Measurements from ENCODE around the gene METAP2. TPM values are rescaled to one million over a fixed set of nuclear protein-coding genes. Genes with fewer than 3 reads are reported as not detected.

The METAP2 gene
- total and polyA plus RNA-seq, 2 of the 8 experiments (the other 6 are each of a cell fraction or from before 2014, with no cell fraction given) = 41.3 to 114 TPM

DNA sequence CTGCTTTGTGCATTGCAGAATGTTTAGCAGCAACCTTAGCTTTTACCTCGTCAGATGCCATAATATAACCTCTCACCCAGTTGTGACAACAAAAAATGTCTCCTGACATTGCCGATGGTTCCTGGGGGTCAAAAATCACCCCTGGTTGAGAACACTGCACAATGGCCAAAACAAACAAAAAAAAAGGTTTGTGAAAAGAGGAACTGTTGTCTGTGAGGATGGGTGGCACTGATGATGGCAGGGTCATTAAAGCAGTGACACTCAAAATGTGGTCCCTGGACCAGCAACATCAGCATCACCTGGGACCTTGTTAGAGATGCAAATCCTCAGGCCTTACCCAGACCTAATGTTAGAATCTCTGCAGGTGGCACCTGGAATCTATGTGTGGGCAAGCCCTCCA is 36.4 kb upstream of the METAP2 start:
- no peak overlapping the region for H3K23ac ChIP-seq (ENCODE audit: insufficient read length)
- H3K18ac ChIP-seq (ENCODE audit: extremely low read depth, low read length) = no peak overlapping the region
- no peak overlapping the region for H2AFZ ChIP-seq (ENCODE audit: low read length)
- no peak overlapping the region for H3K4me2 ChIP-seq (ENCODE audit: insufficient read depth in 1 of 2, low read depth in 2 of 2, low read length in 2 of 2)
- H3K14ac ChIP-seq (ENCODE audit: insufficient read length) = no peak overlapping the region
- FAIRE-seq (no peak), DNase-seq (ENCODE audit: low read depth in 1 of 2, low spot score in 2 of 2) (no peak)
- H2BK5ac ChIP-seq (ENCODE audit: low read depth, low read length) = no peak overlapping the region
- ChIA-PET POLR2A (ENCODE audit: partially characterized antibody) (no interaction called here), CTCF (ENCODE audit: partially characterized antibody) (interaction anchor here (1.5 kb wide), 1 partner anchor 8 kb away, joined by 4 read pairs; no protein-coding TSS in a partner anchor)
- H3K4me1 ChIP-seq (replicated peaks in 1 of 4; ENCODE audit: control insufficient read depth in 3 of 4, insufficient read depth in 4 of 4, low read length in 3 of 4) = no peaks in the 10 kb centered on the region
- no peaks in the 10 kb centered on the region for H3K27me3 ChIP-seq (replicated peaks in 1 of 4; ENCODE audit: control insufficient read depth in 3 of 4, extremely low read depth in 1 of 4, insufficient read depth in 3 of 4, low read length in 3 of 4)
- 83% methylated on average over 2 of the region's 2 CpGs; no CpG with 5 or more reads in 1 of the 2 experiments for WGBS, 2 experiments (ENCODE audit: extremely low coverage in 1 of 2, insufficient coverage in 1 of 2, insufficient read length in 1 of 2, insufficient replicate concordance in 2 of 2, low coverage in 1 of 2, low lambda C conversion rate in 2 of 2, missing lambda C conversion rate in 1 of 2)
- H3K27ac ChIP-seq (ENCODE audit: low read depth, low read length) = no peak overlapping the region
- no peak overlapping the region for H3K4me3 ChIP-seq (ENCODE audit: extremely low read depth in 1 of 4, insufficient read depth in 2 of 4, low read depth in 3 of 4, low read length in 4 of 4)
- no peak overlapping the region for H2AK5ac ChIP-seq (ENCODE audit: low read depth, low read length)
- H4K5ac ChIP-seq (ENCODE audit: insufficient read length, low read depth, low read length) = no peak overlapping the region
- H3K9me3 ChIP-seq (ENCODE audit: insufficient read depth in 2 of 2, low read depth in 1 of 2, low read length in 1 of 2) = no peaks in the 10 kb centered on the region
- no peak overlapping the region for H3K4ac ChIP-seq (replicated peaks; ENCODE audit: insufficient read length, low read depth, low read length)
- no peak overlapping the region for H4K91ac ChIP-seq (replicated peaks; ENCODE audit: insufficient read length, low read length)
- H3K36me3 ChIP-seq (ENCODE audit: control insufficient read depth in 2 of 4, insufficient read depth in 4 of 4, low read length in 3 of 4) = no peaks in the 10 kb centered on the region
- no peak overlapping the region for H2BK12ac ChIP-seq (ENCODE audit: low read depth, low read length)
- H4K8ac ChIP-seq (ENCODE audit: extremely low read depth, insufficient read depth, low read length) = no peak overlapping the region
- no peak overlapping the region for H2BK15ac ChIP-seq (ENCODE audit: low read length)
- no peaks in the 10 kb centered on the region for H3K79me1 ChIP-seq (ENCODE audit: low read depth, low read length)
- no peaks in the 10 kb centered on the region for H4K20me1 ChIP-seq (replicated peaks in 1 of 2; ENCODE audit: control insufficient read depth in 1 of 2, insufficient read depth in 2 of 2, low read length in 2 of 2)
- H2BK120ac ChIP-seq (replicated peaks; ENCODE audit: low read depth, low read length) = no peak overlapping the region
- H3K9ac ChIP-seq (replicated peaks in 1 of 4; ENCODE audit: extremely low read depth in 1 of 4, low read depth in 3 of 4, low read length in 3 of 4) = no peak overlapping the region
- no peaks in the 10 kb centered on the region for H3K23me2 ChIP-seq (ENCODE audit: low read depth, low read length)
- H3K56ac ChIP-seq (replicated peaks; ENCODE audit: insufficient read length, low read depth, low read length) = no peak overlapping the region
- no peaks in the 10 kb centered on the region for H3K79me2 ChIP-seq (ENCODE audit: control insufficient read depth in 1 of 2, insufficient read depth in 2 of 2, low read length in 2 of 2)
- no peak overlapping the region for H2BK20ac ChIP-seq (ENCODE audit: low read length)
- TF ChIP-seq JUND (IDR thresholded peaks at IDR 0.05; ENCODE audit: low read length) = no peak
- no peak for TF ChIP-seq CBX8 (IDR thresholded peaks at IDR 0.05; ENCODE audit: borderline replicate concordance, low read depth, low read length)
- TF ChIP-seq SIN3A (conservative IDR thresholded peaks at IDR 0.05 in 1 of 2, IDR thresholded peaks at IDR 0.05 in 1 of 2; ENCODE audit: low read depth in 1 of 2, low read length in 2 of 2) = no peak
- TF ChIP-seq EZH2 (IDR thresholded peaks at IDR 0.05; ENCODE audit: low read depth, low read length, severe bottlenecking) = no peak
- TF ChIP-seq PHF8 (conservative IDR thresholded peaks at IDR 0.05; ENCODE audit: low read depth, low read length) = no peak
- no peak for TF ChIP-seq EGR1 (IDR thresholded peaks at IDR 0.05; ENCODE audit: borderline replicate concordance, low read depth, low read length)
- no peak for TF ChIP-seq ZNF274 (IDR thresholded peaks at IDR 0.05; ENCODE audit: borderline replicate concordance, extremely low read depth, low read length)
- no peak for TF ChIP-seq RBBP5 (IDR thresholded peaks at IDR 0.05; ENCODE audit: borderline replicate concordance, low read depth, low read length)
- TF ChIP-seq TBP (IDR thresholded peaks at IDR 0.05; ENCODE audit: low read depth, low read length) = no peak
- TF ChIP-seq RFX5 (IDR thresholded peaks at IDR 0.05; ENCODE audit: borderline replicate concordance, low read depth, low read length) = no peak
- no peak for TF ChIP-seq HDAC6 (IDR thresholded peaks at IDR 0.05; ENCODE audit: low read depth, low read length)
- no peak for TF ChIP-seq TAF7 (optimal IDR thresholded peaks at IDR 0.05; ENCODE audit: borderline replicate concordance, low read depth, low read length)
- TF ChIP-seq YY1 (IDR thresholded peaks at IDR 0.05; ENCODE audit: low read depth, low read length) = no peak
- TF ChIP-seq, protein P1, sequence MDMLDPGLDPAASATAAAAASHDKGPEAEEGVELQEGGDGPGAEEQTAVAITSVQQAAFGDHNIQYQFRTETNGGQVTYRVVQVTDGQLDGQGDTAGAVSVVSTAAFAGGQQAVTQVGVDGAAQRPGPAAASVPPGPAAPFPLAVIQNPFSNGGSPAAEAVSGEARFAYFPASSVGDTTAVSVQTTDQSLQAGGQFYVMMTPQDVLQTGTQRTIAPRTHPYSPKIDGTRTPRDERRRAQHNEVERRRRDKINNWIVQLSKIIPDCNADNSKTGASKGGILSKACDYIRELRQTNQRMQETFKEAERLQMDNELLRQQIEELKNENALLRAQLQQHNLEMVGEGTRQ (IDR thresholded peaks at IDR 0.05; ENCODE audit: low read length) = no peak

Data from H1 (cell line).